Measurements from ENCODE around the gene DGKI.

DNA sequence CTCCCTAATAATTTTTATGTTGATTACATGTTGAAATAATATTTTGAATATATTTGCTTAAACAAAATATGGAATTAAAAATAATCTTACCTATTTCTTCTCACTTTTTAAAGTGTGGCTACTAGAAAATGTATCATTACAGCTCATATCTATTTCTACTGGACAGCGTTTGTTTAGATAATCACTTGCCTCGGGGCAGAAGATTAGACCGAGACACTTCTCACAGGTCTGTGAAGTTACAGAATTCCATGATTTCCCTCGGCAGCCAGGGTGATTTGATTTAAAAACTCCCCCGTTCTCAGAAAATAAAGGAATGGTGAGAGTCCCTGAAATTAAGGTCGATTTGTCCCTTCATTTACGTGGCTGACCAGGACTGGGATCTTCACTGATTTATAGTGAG is 162.5 kb downstream of the DGKI start:
- TF ChIP-seq ZNF274 (IDR thresholded peaks at IDR 0.05; ENCODE audit: low read depth, low read length) (no peak), SUZ12 (IDR thresholded peaks at IDR 0.05; ENCODE audit: extremely low read depth, insufficient read depth, insufficient read length) (no peak), YY1 (IDR thresholded peaks at IDR 0.05; ENCODE audit: insufficient read depth, insufficient read length) (no peak)

All from NT2/D1 (cell line).